Skeletal muscle cell (primary cell): ENCODE measurements around the gene DICER1.

Experiments used
- DNase-seq: peaks from one replicate; pipeline ENCODE4 v3.0.0-alpha.2; 2010; ENCODE audit warnings: low read depth
- H3K4me3 ChIP-seq: 2 replicates; pipeline ENCODE4 v1.5.1; 2011; ENCODE audit warnings: low read depth, mild to moderate bottlenecking, control low read depth, low read length, moderate library complexity

Gene DICER1

GRCh38 chr14:95046711-95047681, 110.3 kb downstream of the DICER1 start:
- DNase-seq = no peak
- no peak overlapping the region for H3K4me3 ChIP-seq

- no peak for DNase-seq
- H3K4me3 ChIP-seq = no peak overlapping the region
Measured at GRCh38 chr14:95045836-95046430, 111.4 kb downstream of the DICER1 start.

- DNase-seq = no peak
- H3K4me3 ChIP-seq = no peak overlapping the region
Measured at GRCh38 chr14:95045106-95045701, 112.1 kb downstream of the DICER1 start.

GRCh38 chr14:95044463-95045105, 112.7 kb downstream of the DICER1 start:
- H3K4me3 ChIP-seq = no peak overlapping the region
- DNase-seq = no peak

- H3K4me3 ChIP-seq = no peak overlapping the region
Measured at GRCh38 chr14:95043732-95044462, 113.4 kb downstream of the DICER1 start.

GRCh38 chr14:95043314-95043713, 114.0 kb downstream of the DICER1 start:
- H3K4me3 ChIP-seq = no peak overlapping the region
- DNase-seq = no peak

More at GRCh38 chr14:95043732-95044462, 113.4 kb downstream of the DICER1 start:
- DNase-seq = no peak

- H3K4me3 ChIP-seq = no peak overlapping the region
- DNase-seq = no peak
Measured at GRCh38 chr14:95041477-95042020, 115.8 kb downstream of the DICER1 start.

GRCh38 chr14:95040708-95041476, 116.4 kb downstream of the DICER1 start:
- no peak overlapping the region for H3K4me3 ChIP-seq
- no peak for DNase-seq

- no peak overlapping the region for H3K4me3 ChIP-seq
- no peak for DNase-seq
Measured at GRCh38 chr14:95039993-95040348, 117.4 kb downstream of the DICER1 start.

- H3K4me3 ChIP-seq = no peak overlapping the region
- DNase-seq = no peak
Measured at GRCh38 chr14:95039259-95039992, 117.9 kb downstream of the DICER1 start.

GRCh38 chr14:95038521-95039250, 118.6 kb downstream of the DICER1 start:
- H3K4me3 ChIP-seq = no peak overlapping the region
- DNase-seq = no peak

- no peak overlapping the region for H3K4me3 ChIP-seq
- no peak for DNase-seq
Measured at GRCh38 chr14:95037273-95037672, 120.1 kb downstream of the DICER1 start.
